Measurements from ENCODE around the gene CH25H.
"Not testable (repeated sequence)": the region's sequence is repeated elsewhere in the genome, so short reads cannot be mapped to it uniquely, and the experiment has no call there.

The CH25H gene

GRCh38 chr10:89191301-89191700 lies 15.8 kb downstream of the CH25H start:
- DNase-seq: not testable (repeated sequence)

- no peak for DNase-seq
These were observed 17.8 kb downstream of the CH25H start for GRCh38 chr10:89189211-89189734.

GRCh38 chr10:89185658-89186057 lies 21.5 kb downstream of the CH25H start:
- no peak for DNase-seq

GRCh38 chr10:89184638-89185037 lies 22.5 kb downstream of the CH25H start:
- DNase-seq: no peak

GRCh38 chr10:89183571-89183970 lies 23.5 kb downstream of the CH25H start:
- no peak for DNase-seq

GRCh38 chr10:89182894-89183293 lies 24.2 kb downstream of the CH25H start:
- DNase-seq: no peak

GRCh38 chr10:89175816-89176215 lies 31.3 kb downstream of the CH25H start:
- no peak for DNase-seq

- DNase-seq: no peak
These were observed 34.0 kb downstream of the CH25H start for GRCh38 chr10:89173075-89173474.

GRCh38 chr10:89171996-89172395 lies 35.1 kb downstream of the CH25H start:
- DNase-seq: no peak

GRCh38 chr10:89171263-89171872 lies 35.7 kb downstream of the CH25H start:
- DNase-seq: no peak

GRCh38 chr10:89168354-89168900 lies 38.7 kb downstream of the CH25H start:
- not testable (repeated sequence) for DNase-seq

GRCh38 chr10:89167915-89168314 lies 39.2 kb downstream of the CH25H start:
- no peak for DNase-seq

- DNase-seq: no peak
These were observed 41.2 kb downstream of the CH25H start for GRCh38 chr10:89165923-89166322.

GRCh38 chr10:89164920-89165319 lies 42.2 kb downstream of the CH25H start:
- no peak for DNase-seq

GRCh38 chr10:89164080-89164479 lies 43.0 kb downstream of the CH25H start:
- DNase-seq: peak in 1 of 2 donors; percentile 12

GRCh38 chr10:89163265-89163995 lies 43.7 kb downstream of the CH25H start:
- peak; percentile 77 to 82 for DNase-seq

GRCh38 chr10:89162596-89162995 lies 44.5 kb downstream of the CH25H start:
- DNase-seq: no peak

- no peak for DNase-seq
These were observed 46.8 kb downstream of the CH25H start for GRCh38 chr10:89160339-89160738.

GRCh38 chr10:89159761-89160160 lies 47.4 kb downstream of the CH25H start:
- no peak for DNase-seq

- DNase-seq: no peak
These were observed 47.8 kb downstream of the CH25H start for GRCh38 chr10:89159316-89159715.

GRCh38 chr10:89158446-89158845 lies 48.7 kb downstream of the CH25H start:
- no peak for DNase-seq

- DNase-seq: peak in 1 of 2 donors; percentile 2
These were observed 50.8 kb downstream of the CH25H start for GRCh38 chr10:89156161-89156835.

Data from CD4-positive, alpha-beta T cell treated with Interferon alpha-2 for 1 hour (primary cell).